Left lung (tissue), 14 donors: Measurements from ENCODE around the gene RARB. TPM values are rescaled to one million over a fixed set of nuclear protein-coding genes. Genes with fewer than 3 reads are reported as not detected.

Experiments
- ATAC-seq: fragments of 200-7000 bp; cut with Tn5 transposase; one replicate; pipeline ENCODE4 v1.9.1; 2020; ENCODE audit warnings: moderate library complexity
- DNase-seq, 4 donors: peaks; one replicate each; pipeline ENCODE4 v3.0.0-alpha.2; 2013 to 2020
- H3K27ac ChIP-seq, 2 donors: fragments of 200-600 bp; sonication (generic) in 1 of 2; one replicate each; pipeline versions ENCODE4 v1.5.0 to v1.8.0; 2020 to 2021
- H3K27me3 ChIP-seq, 2 donors: fragments of 200-600 bp; sonication (generic) in 1 of 2; one replicate each; pipeline versions ENCODE4 v1.5.0 to v1.8.0; 2020 to 2021
- H3K36me3 ChIP-seq, 2 donors: fragments of 200-600 bp; sonication (generic) in 1 of 2; one replicate each; pipeline versions ENCODE4 v1.5.0 to v1.8.0; 2020 to 2021
- H3K4me1 ChIP-seq, 2 donors: fragments of 200-600 bp; one replicate each; pipeline ENCODE4 v1.8.0; 2021
- H3K4me3 ChIP-seq, 2 donors: fragments of 200-600 bp; sonication (generic) in 1 of 2; one replicate each; pipeline versions ENCODE4 v1.5.0 to v1.8.0; 2020 to 2021; ENCODE audit warnings: mild to moderate bottlenecking in 1 of 2
- H3K9me3 ChIP-seq, 2 donors: fragments of 200-600 bp; sonication (generic) in 1 of 2; one replicate each; pipeline versions ENCODE4 v1.5.0 to v1.8.0; 2020 to 2021
- intact Hi-C, 2 donors: fragments of 100-400 bp; cut with DNase I; formaldehyde crosslinking; loops; one replicate each; pipeline versions ENCODE4 v1.11.2 to v1.14.2; 2022
- long read RNA-seq, 12 donors: library from polyadenylated mRNA in 2 of 12; unstranded in 2 of 12; transcript quantifications; one replicate each; pipeline ENCODE4 v2.0.0 and lab custom pipeline, GENCODE V29; 2019 to 2026
- polyA plus RNA-seq, 6 donors: library from polyadenylated mRNA; unstranded; fragments of 120-200 nt; gene quantifications; one replicate each; pipeline ENCODE4 v1.2.1, GENCODE V29; 2013; ENCODE audit not compliant: insufficient read length in 6 of 6
- total RNA-seq, 2 donors: library from RNA; stranded (reverse); fragmentation: NEBNext Ultra II Directional; extraction: Animal tissue kit (Norgen Biotek cat#: 25700); gene quantifications; one replicate each; pipeline ENCODE4 v1.2.1, GENCODE V29; 2021
- TF ChIP-seq, protein P1 (sequence below), 2 donors: fragments of 200-600 bp; sonication (generic) in 1 of 2; IDR thresholded peaks; one replicate each; pipeline versions ENCODE4 v1.5.0 to v1.8.0; 2021; ENCODE audit warnings: antibody characterized with exemption in 2 of 2
- donor health status: DM: no; HTN: yes; CAD: no.
- donor health status: DM: no; HTN: no; CAD: no.

Gene RARB
- 1 to 10 TPM; 4.1 to 8.1 TPM for total RNA-seq
- polyA plus RNA-seq = 10 to 100 TPM; 30.4 to 40.1 (median 35.6) TPM
- long read RNA-seq, donor 1, transcript RARB-201 (8 exons, 3,084 nt) = major isoform, 9 of 299 reads
- long read RNA-seq, donor 1, partial matches to known transcripts = 259 of 299 reads
- long read RNA-seq, donor 1, other reads (novel, unspliced or antisense) = 30 of 299 reads
- long read RNA-seq, donor 2, partial matches to known transcripts = 259 of 283 reads
- long read RNA-seq, donor 2, other reads (novel, unspliced or antisense) = 18 of 283 reads
- long read RNA-seq, donor 3, transcript RARB-201 (8 exons, 3,084 nt) = major isoform, 7 of 8 reads
- long read RNA-seq, donor 3, partial matches to known transcripts = 0 of 8 reads
- long read RNA-seq, donor 3, other reads (novel, unspliced or antisense) = 0 of 8 reads
- long read RNA-seq, donor 4, partial matches to known transcripts = 3 of 4 reads
- long read RNA-seq, donor 4, other reads (novel, unspliced or antisense) = 1 of 4 reads
- long read RNA-seq, donor 5, transcript RARB-201 (8 exons, 3,084 nt) = major isoform, 9 of 303 reads
- long read RNA-seq, donor 5, partial matches to known transcripts = 232 of 303 reads
- long read RNA-seq, donor 5, other reads (novel, unspliced or antisense) = 62 of 303 reads
- long read RNA-seq, donor 6, transcript RARB-201 (8 exons, 3,084 nt) = major isoform, 8 of 10 reads
- long read RNA-seq, donor 6, partial matches to known transcripts = 0 of 10 reads
- long read RNA-seq, donor 6, other reads (novel, unspliced or antisense) = 0 of 10 reads
- long read RNA-seq, donor 7, partial matches to known transcripts = 90 of 102 reads
- long read RNA-seq, donor 7, other reads (novel, unspliced or antisense) = 9 of 102 reads
- long read RNA-seq, donor 8, transcript RARB-201 (8 exons, 3,084 nt) = major isoform, 5 of 131 reads
- long read RNA-seq, donor 8, partial matches to known transcripts = 114 of 131 reads
- long read RNA-seq, donor 8, other reads (novel, unspliced or antisense) = 12 of 131 reads
- long read RNA-seq, donor 9 = 0 reads
- long read RNA-seq, donor 10 = 0 reads
- long read RNA-seq, donor 11 = 0 reads
- long read RNA-seq, donor 12, transcript RARB-201 (8 exons, 3,084 nt) = major isoform, 5 of 150 reads
- long read RNA-seq, donor 12, partial matches to known transcripts = 145 of 150 reads
- long read RNA-seq, donor 12, other reads (novel, unspliced or antisense) = 0 of 150 reads

DNA sequence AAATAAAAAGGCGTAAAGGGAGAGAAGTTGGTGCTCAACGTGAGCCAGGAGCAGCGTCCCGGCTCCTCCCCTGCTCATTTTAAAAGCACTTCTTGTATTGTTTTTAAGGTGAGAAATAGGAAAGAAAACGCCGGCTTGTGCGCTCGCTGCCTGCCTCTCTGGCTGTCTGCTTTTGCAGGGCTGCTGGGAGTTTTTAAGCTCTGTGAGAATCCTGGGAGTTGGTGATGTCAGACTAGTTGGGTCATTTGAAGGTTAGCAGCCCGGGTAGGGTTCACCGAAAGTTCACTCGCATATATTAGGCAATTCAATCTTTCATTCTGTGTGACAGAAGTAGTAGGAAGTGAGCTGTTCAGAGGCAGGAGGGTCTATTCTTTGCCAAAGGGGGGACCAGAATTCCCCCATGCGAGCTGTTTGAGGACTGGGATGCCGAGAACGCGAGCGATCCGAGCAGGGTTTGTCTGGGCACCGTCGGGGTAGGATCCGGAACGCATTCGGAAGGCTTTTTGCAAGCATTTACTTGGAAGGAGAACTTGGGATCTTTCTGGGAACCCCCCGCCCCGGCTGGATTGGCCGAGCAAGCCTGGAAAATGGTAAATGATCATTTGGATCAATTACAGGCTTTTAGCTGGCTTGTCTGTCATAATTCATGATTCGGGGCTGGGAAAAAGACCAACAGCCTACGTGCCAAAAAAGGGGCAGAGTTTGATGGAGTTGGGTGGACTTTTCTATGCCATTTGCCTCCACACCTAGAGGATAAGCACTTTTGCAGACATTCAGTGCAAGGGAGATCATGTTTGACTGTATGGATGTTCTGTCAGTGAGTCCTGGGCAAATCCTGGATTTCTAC is at the start of gene RARB:
TSS of gene RARB (plus strand) at position 322 of the 847 bp plus-strand sequence. CDS start at position 791, 469 bp downstream.
- H3K27ac ChIP-seq = peak within 1 kb of the TSS; percentile 77 to 93
- intact Hi-C loops = no loop called here
- TF ChIP-seq, protein P1, sequence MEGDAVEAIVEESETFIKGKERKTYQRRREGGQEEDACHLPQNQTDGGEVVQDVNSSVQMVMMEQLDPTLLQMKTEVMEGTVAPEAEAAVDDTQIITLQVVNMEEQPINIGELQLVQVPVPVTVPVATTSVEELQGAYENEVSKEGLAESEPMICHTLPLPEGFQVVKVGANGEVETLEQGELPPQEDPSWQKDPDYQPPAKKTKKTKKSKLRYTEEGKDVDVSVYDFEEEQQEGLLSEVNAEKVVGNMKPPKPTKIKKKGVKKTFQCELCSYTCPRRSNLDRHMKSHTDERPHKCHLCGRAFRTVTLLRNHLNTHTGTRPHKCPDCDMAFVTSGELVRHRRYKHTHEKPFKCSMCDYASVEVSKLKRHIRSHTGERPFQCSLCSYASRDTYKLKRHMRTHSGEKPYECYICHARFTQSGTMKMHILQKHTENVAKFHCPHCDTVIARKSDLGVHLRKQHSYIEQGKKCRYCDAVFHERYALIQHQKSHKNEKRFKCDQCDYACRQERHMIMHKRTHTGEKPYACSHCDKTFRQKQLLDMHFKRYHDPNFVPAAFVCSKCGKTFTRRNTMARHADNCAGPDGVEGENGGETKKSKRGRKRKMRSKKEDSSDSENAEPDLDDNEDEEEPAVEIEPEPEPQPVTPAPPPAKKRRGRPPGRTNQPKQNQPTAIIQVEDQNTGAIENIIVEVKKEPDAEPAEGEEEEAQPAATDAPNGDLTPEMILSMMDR (IDR thresholded peaks at IDR 0.05) = no peak
- no peaks in the 10 kb centered on the region for H3K9me3 ChIP-seq
- no peaks in the 10 kb centered on the region for H3K36me3 ChIP-seq
- ATAC-seq = peak; percentile 83
- peak in 3 of 4 donors; percentile 67 to 96 (median 95) for DNase-seq
- peak within 1 kb of the TSS; percentile 38 to 47 for H3K4me3 ChIP-seq
- peaks cover 4 to 10% of the 10 kb centered on the region in 2 donors for H3K4me1 ChIP-seq
- H3K27me3 ChIP-seq = peaks cover 0 to 38% of the 10 kb centered on the region in 2 donors

DNA sequence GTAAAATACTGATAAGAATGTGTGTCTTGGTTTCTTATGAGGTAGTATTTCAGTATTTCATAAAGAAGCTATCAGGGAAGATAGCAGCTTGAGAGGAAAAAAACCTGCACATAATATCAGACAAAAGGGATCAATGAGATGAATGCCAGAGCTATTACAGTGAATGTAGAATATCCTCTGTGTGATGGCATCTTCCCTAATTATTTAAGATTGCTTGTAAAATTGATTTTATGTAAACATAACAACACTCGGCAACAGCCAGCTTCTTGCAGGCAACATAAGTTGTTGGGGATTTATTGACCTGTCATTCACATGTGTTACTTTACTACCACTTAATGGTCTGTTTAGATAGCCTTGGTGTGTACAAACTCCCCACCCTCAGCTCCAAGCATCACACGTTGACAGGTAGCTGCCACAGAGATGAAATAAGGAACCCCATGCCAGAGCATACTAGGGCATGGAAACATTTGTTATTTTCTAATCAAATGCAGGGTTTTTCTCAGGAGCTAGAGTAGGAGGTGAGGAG is 49.2 kb upstream of the RARB start:
- Histone ChIP-seq H3K27ac (no peak overlapping the region), H3K4me1 (peaks cover 0 to 5% of the 10 kb centered on the region in 2 donors), H3K9me3 (no peaks in the 10 kb centered on the region), H3K4me3 (no peak overlapping the region), H3K27me3 (no peaks in the 10 kb centered on the region), H3K36me3 (no peaks in the 10 kb centered on the region)
- TF ChIP-seq, protein P1 (IDR thresholded peaks at IDR 0.05) = no peak
- intact Hi-C loops = no loop called here
- DNase-seq (no peak), ATAC-seq (no peak)

DNA sequence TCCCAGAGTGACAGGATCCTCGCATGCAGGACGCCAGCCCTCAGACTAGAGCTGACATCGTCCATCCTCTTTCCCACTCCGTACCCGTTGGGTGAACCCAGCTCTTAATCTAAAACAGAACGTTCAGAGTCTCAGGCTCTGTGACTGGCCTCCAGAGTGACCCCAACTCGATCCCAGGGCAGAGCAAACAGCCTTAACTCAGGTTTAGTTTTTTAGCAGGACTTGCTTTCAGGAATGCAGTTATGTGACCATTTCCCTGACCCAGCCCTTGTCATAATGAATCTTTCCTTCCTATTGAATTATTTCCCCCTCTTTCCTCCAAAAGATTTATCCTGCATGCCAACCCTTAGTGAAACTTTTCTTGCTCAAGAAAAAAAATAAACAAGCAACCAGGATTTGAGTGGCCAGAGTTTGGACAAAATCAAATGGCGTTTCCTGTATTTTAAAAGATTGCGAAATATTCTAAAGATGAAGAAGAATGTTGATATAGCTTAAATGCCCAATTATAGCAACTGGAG is 47.8 kb upstream of the RARB start:
- H3K27me3 ChIP-seq = no peaks in the 10 kb centered on the region
- peak in 1 of 4 donors; percentile 20 for DNase-seq

DNA sequence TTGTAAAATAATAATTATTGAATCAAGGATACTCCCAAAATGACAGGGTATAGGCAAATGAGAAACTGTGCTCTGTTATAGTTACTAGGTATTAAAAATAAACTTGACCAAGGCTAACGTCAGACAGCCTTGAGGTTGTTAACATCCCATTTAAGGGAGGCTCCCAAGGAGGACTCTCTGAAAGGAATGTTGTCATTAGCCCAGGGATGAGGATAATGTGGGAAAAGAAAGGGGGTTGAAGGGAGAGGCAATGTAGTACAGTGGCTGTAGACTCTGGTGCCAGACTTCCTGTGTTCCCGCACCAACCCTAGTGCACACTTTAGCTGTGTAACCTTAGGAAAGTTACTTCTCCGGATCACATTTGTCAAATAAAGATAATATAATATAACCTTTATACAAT is 47.0 kb upstream of the RARB start:
- intact Hi-C loops = no loop called here
- Histone ChIP-seq H3K9me3 (no peaks in the 10 kb centered on the region), H3K27ac (no peak overlapping the region), H3K27me3 (no peaks in the 10 kb centered on the region), H3K4me3 (no peak overlapping the region), H3K36me3 (no peaks in the 10 kb centered on the region), H3K4me1 (peaks cover 0 to 5% of the 10 kb centered on the region in 2 donors)
- DNase-seq (no peak), ATAC-seq (no peak)
- TF ChIP-seq, protein P1 (IDR thresholded peaks at IDR 0.05) = no peak

More for the DNA sequence above, 47.8 kb upstream of the RARB start:
- Histone ChIP-seq H3K4me3 (no peak overlapping the region), H3K4me1 (peaks cover 0 to 5% of the 10 kb centered on the region in 2 donors), H3K27ac (no peak overlapping the region), H3K9me3 (no peaks in the 10 kb centered on the region), H3K36me3 (no peaks in the 10 kb centered on the region)
- TF ChIP-seq, protein P1 (IDR thresholded peaks at IDR 0.05) = no peak
- intact Hi-C loops = no loop called here
- no peak for ATAC-seq
